Right lobe of liver (tissue), 6 donors: ENCODE results near the gene EIPR1. TPM values are rescaled to one million over a fixed set of nuclear protein-coding genes. Genes with fewer than 3 reads are reported as not detected.
A peak's percentile ranks its signal among the peaks of the same experiment; 100 is the strongest.

Experiments
- ATAC-seq, 4 donors: fragments of 200-7000 bp; cut with Tn5 transposase; one replicate each; pipeline ENCODE4 v1.9.1; 2020; ENCODE audit warnings: mild to moderate bottlenecking in 4 of 4, moderate library complexity in 4 of 4
- DNase-seq, 3 donors: peaks; one replicate each; pipeline ENCODE4 v3.0.0-alpha.2; 2020
- H3K27ac ChIP-seq, 3 donors: fragments of 200-600 bp; one replicate each; pipeline ENCODE4 v1.8.0; 2022
- H3K27me3 ChIP-seq, 2 donors: fragments of 200-600 bp; one replicate each; pipeline ENCODE4 v1.8.0; 2022
- H3K36me3 ChIP-seq, 4 donors: fragments of 200-600 bp; sonication (generic) in 1 of 4; one replicate each; pipeline versions ENCODE4 v1.5.1 to v1.8.0; 2017 to 2022; ENCODE audit warnings: control low read depth in 1 of 4
- H3K4me1 ChIP-seq, 4 donors: fragments of 200-600 bp; sonication (generic) in 1 of 4; one replicate each; pipeline versions ENCODE4 v1.5.1 to v1.8.0; 2017 to 2022; ENCODE audit warnings: control low read depth in 1 of 4
- H3K4me3 ChIP-seq, 3 donors: fragments of 200-600 bp; one replicate each; pipeline ENCODE4 v1.8.0; 2022
- H3K9me3 ChIP-seq, 4 donors: fragments of 200-600 bp; sonication (generic) in 1 of 4; one replicate each; pipeline versions ENCODE4 v1.5.1 to v1.8.0; 2017 to 2022; ENCODE audit warnings: control low read depth in 1 of 4
- POLR2A ChIP-seq: fragments of 450-650 bp; IDR thresholded peaks from one replicate; pipeline ENCODE4 v1.6.1; 2017; ENCODE audit warnings: antibody characterized with exemption, mild to moderate bottlenecking
- WGBS: methylation state at CpG from one replicate; pipeline ENCODE4 v1.1.6; 2018; ENCODE audit warnings: low coverage, low lambda C conversion rate; ENCODE audit not compliant: insufficient coverage; ENCODE audit errors: missing lambda C conversion rate; 5-methylcytosine and 5-hydroxymethylcytosine counted together
- intact Hi-C, 2 donors: fragments of 100-400 bp; cut with DNase I; formaldehyde crosslinking; loops; one replicate each; pipeline versions ENCODE4 v1.11.2 to v1.14.1; 2022
- total RNA-seq, 6 experiments: library from RNA; depleted of rRNA in 2 of 6; stranded (reverse); fragments of >200 nt in 2 of 6; fragmentation: NEBNext Ultra II Directional in 3 of 6; extraction: Animal tissue kit (Norgen Biotek cat#: 25700) in 3 of 6; gene quantifications; one replicate each; pipeline versions ENCODE4 v1.1.0 to v1.2.4, GENCODE V29; 2016 to 2023
- TF ChIP-seq, protein P1 (sequence below), 4 donors: fragments of 200-600 bp in 3 of 4; fragments of 450-650 bp in 1 of 4; IDR thresholded peaks; one replicate each; pipeline versions ENCODE4 v1.5.1 to v1.8.0; 2016 to 2022; ENCODE audit warnings: antibody characterized with exemption in 4 of 4, mild to moderate bottlenecking in 2 of 4
- donor health status: DM: no; HTN: yes; CAD: no.
- donor health status: DM: no; HTN: no; CAD: no.
- donor health status: DM: no; HTN: no; CAD: no.
- donor health status: DM: no; HTN: yes; CAD: no.
- donor health status: DM: no; HTN: yes; CAD: no.

EIPR1 gene
- total RNA-seq, 6 experiments from 2014 or later: 6.8 to 40.6 (median 11.6) TPM

DNA sequence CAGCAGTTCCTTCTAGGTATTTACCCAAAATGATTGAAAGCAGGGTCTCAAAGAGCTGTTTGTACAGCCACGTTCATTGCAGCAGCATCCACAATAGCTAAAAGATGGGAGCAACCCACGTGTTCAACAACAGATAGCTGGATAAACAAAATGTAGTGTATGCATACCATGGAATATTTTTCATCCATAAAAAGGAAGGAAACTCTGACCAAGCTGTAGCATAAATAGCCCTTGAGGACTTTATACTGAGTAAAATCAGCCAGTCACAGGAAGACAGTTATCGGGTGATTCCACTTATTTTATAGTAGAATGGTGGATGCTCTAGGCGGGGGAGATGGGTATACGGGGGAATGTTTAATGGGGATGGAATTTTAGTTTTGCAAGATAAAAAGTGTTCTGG is 9.4 kb upstream of the EIPR1 start:
- intact Hi-C loops: no loop called here
- Histone ChIP-seq H3K9me3 (no peaks in the 10 kb centered on the region), H3K4me1 (no peaks in the 10 kb centered on the region), H3K27ac (no peak overlapping the region), H3K4me3 (no peak overlapping the region), H3K27me3 (no peaks in the 10 kb centered on the region), H3K36me3 (peaks cover 0 to 21% (median 13%) of the 10 kb centered on the region in 4 donors)
- ATAC-seq: no peak
- TF ChIP-seq, protein P1, sequence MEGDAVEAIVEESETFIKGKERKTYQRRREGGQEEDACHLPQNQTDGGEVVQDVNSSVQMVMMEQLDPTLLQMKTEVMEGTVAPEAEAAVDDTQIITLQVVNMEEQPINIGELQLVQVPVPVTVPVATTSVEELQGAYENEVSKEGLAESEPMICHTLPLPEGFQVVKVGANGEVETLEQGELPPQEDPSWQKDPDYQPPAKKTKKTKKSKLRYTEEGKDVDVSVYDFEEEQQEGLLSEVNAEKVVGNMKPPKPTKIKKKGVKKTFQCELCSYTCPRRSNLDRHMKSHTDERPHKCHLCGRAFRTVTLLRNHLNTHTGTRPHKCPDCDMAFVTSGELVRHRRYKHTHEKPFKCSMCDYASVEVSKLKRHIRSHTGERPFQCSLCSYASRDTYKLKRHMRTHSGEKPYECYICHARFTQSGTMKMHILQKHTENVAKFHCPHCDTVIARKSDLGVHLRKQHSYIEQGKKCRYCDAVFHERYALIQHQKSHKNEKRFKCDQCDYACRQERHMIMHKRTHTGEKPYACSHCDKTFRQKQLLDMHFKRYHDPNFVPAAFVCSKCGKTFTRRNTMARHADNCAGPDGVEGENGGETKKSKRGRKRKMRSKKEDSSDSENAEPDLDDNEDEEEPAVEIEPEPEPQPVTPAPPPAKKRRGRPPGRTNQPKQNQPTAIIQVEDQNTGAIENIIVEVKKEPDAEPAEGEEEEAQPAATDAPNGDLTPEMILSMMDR (IDR thresholded peaks at IDR 0.05): no peak
- no peak for TF ChIP-seq POLR2A
- WGBS: 83% methylated on average over 5 of the region's 5 CpGs
- DNase-seq: no peak

DNA sequence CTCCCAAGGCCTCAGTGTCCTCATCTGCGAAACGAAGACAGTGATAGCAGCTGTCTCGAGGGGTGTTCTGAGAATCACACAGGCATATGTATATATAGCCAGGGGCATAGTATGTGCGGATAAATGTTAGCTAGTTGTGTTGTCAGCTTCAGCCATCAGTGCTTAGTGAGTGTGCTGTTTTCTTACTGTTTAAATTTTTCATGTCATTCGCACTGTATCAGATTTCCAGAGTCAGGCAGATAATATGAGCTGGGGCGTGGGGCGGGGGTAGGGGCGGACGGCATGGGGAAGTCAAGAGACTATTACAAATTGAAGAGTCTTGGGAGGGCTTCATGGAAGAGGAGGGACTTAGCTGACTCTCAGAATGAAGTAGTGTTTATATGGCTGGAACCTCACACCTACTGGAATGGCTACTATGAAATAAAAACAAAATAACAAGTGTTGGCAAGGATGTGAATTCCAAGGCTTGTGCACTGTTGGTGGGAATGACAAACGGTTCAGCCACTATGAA is 8.9 kb upstream of the EIPR1 start:
- Histone ChIP-seq H3K9me3 (no peaks in the 10 kb centered on the region), H3K27me3 (no peaks in the 10 kb centered on the region), H3K36me3 (peaks cover 0 to 21% (median 13%) of the 10 kb centered on the region in 4 donors), H3K4me3 (no peak overlapping the region), H3K27ac (no peak overlapping the region), H3K4me1 (no peaks in the 10 kb centered on the region)
- DNase-seq (no peak), ATAC-seq (no peak)
- TF ChIP-seq, protein P1 (IDR thresholded peaks at IDR 0.05): no peak
- TF ChIP-seq POLR2A: no peak
- intact Hi-C loops: no loop called here
- 85% methylated on average over 10 of the region's 10 CpGs for WGBS

DNA sequence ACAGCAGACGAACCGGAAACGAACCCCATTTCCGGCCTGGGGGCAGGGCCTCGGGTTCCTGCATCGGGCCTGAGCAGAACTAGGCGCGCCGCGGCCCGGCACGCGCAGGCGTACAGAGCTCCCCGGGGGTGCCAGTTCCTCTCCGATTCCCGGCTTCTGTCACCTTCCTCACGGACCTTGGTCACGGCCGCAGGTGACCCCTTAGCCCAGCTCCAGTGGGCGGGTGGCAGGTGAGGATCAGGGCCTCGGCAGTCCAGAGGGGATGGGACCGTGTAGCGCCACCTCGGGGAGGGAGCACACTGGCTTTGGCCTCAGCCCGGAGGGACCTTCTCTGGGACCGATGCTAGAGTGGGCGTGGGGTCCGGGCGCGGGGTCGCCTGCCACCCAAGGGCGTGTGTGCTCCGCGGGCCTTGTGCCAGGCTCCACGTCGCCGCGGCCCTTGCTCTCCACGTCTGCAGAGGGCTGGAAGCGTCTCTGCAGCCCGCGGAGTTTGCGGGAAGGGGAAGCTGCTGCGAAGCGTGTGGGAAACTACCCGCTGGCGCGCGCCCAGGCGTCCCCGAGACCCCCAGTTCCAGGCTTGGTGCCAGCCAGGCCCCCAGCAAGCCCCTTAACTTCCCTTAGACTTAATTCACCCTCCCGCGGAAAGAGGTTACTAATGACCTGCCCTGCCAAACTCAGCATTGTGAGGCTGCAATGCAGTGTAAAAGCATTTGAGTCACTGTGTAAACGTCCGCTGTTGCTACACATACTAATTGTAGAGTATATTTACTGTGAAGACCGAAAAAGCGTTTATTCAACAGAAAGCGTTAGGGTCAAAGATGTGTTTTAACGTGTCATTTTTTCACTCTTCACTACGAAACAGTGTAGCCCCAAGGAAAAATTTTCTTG is 2.3 kb upstream of the EIPR1 start, which contains the start of gene TRAPPC12:
TRAPPC12 (plus strand) TSS at position 48 of the 888 bp plus-strand sequence. CDS start 7,930 bp downstream, outside the sequence.
- intact Hi-C loops: no loop called here

DNA sequence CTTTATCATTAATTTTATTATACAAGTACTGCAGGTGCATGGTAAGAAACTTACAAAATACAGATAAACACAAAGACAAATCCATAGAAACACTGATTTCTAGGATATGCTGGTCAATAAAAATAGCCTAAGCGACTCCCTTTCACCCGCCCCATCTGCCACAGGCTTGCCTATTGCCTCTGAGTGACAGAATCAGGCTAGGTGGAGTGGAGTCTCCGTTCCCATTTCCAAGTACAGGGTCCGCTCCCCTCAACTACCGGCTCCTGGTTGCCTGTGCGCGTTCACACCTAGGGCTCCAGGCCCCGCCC is 1.7 kb upstream of the EIPR1 start:
- 5% methylated on average over 7 of the region's 8 CpGs for WGBS
- Histone ChIP-seq H3K27me3 (no peaks in the 10 kb centered on the region), H3K36me3 (no peaks in the 10 kb centered on the region), H3K27ac (peak overlapping the region; percentile 78 to 91 (median 82)), H3K9me3 (no peaks in the 10 kb centered on the region), H3K4me1 (peaks cover 0 to 30% (median 0%) of the 10 kb centered on the region in 4 donors), H3K4me3 (peak overlapping the region; percentile 71 to 80 (median 73))
- TF ChIP-seq, protein P1 (IDR thresholded peaks at IDR 0.05): no peak
- TF ChIP-seq POLR2A: no peak
- intact Hi-C loops: no loop called here
- DNase-seq: no peak
- ATAC-seq: no peak

More for the DNA sequence above, 2.3 kb upstream of the EIPR1 start, which contains the start of gene TRAPPC12:
- no peaks in the 10 kb centered on the region for H3K36me3 ChIP-seq
- WGBS: 0% methylated on average over 11 of the region's 61 CpGs
- TF ChIP-seq, protein P1 (IDR thresholded peaks at IDR 0.05): peak in 3 of 4 donors; percentile 35 to 45 (median 40)
- peak; percentile 86 for TF ChIP-seq POLR2A
- peak within 1 kb of the TSS; percentile 71 to 93 (median 80) for H3K4me3 ChIP-seq
- H3K27ac ChIP-seq: peak within 1 kb of the TSS; percentile 78 to 91 (median 82)
- no peaks in the 10 kb centered on the region for H3K9me3 ChIP-seq
- H3K27me3 ChIP-seq: no peaks in the 10 kb centered on the region
- DNase-seq (peak; percentile 92 to 96 (median 96)), ATAC-seq (peak; percentile 83 to 90 (median 87))
- H3K4me1 ChIP-seq: peaks cover 0 to 30% (median 0%) of the 10 kb centered on the region in 4 donors
